ENCODE data around the gene CNGB1.

CNGB1 gene

GRCh38 chr16:57952909-57953308 lies 18.0 kb downstream of the CNGB1 start:
- no peaks in the 10 kb centered on the region for H3K36me3 ChIP-seq (ENCODE audit: insufficient read depth, low read length)
- no peaks in the 10 kb centered on the region for H4K20me1 ChIP-seq (ENCODE audit: insufficient read depth, low read length, poor library complexity, severe bottlenecking)
- H2AFZ ChIP-seq (ENCODE audit: low read length) = no peak overlapping the region
- H3K9me2 ChIP-seq (replicated peaks; ENCODE audit: low read depth, low read length) = no peaks in the 10 kb centered on the region
- H3F3A ChIP-seq (ENCODE audit: low read depth) = no peaks in the 10 kb centered on the region
- H3K4me2 ChIP-seq (ENCODE audit: low read depth, low read length, poor library complexity, severe bottlenecking) = no peak overlapping the region
- TF ChIP-seq CTCF (conservative IDR thresholded peaks at IDR 0.05; ENCODE audit: low read length) (no peak), EZH2phosphoT487 (IDR thresholded peaks at IDR 0.05; ENCODE audit: borderline replicate concordance) (no peak)
- no peaks in the 10 kb centered on the region for H3K27me3 ChIP-seq (ENCODE audit: insufficient read depth, low read length, poor library complexity, severe bottlenecking)
- H3K4me3 ChIP-seq (ENCODE audit: low read length, poor library complexity, severe bottlenecking) = no peak overlapping the region
- H3K4me1 ChIP-seq (ENCODE audit: insufficient read depth, low read length, poor library complexity, severe bottlenecking) = no peaks in the 10 kb centered on the region
- no peak overlapping the region for H3K9ac ChIP-seq (ENCODE audit: low read depth, low read length, poor library complexity, severe bottlenecking)
- no peaks in the 10 kb centered on the region for H3K9me3 ChIP-seq (ENCODE audit: insufficient read depth, low read depth, low read length)
- no peaks in the 10 kb centered on the region for H3K79me2 ChIP-seq (ENCODE audit: insufficient read depth, low read length)

DNA sequence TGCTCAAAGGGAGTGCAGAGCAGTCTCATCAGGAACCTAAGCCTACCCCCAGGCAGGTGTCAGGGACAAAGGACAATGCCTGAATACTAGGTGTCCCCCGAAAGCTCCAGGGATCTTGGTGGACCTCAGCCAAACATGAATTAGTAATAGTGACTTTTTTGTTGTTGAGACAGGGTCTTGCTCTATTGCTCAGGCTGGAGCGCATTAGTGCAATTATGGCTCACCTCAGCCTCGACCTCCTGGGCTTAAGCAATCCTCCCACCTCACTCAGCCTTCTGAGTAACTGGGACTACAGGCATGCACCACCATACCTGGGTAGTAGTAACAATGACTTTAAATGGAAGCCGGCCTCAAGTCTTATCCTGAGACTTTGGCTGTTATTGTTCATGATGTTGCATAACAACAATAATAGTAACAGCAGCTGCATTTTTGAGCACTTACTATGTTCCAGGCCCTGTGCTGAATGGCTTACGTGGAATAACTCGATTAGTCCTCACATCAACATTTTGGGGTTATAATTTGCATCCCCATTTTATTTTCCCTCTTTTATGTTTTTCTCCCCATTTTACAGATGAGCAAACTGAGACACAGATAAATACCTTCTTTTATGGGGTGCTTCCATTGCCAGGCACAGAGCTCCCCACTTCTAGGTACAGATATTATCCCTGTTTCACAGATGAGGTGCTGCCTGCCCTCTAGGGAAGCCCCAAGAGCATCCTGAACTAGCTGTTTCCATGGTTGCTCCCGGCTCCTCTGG lies 19.5 kb downstream of the CNGB1 start:
- H4K20me1 ChIP-seq (ENCODE audit: insufficient read depth, low read length, poor library complexity, severe bottlenecking) = no peaks in the 10 kb centered on the region
- no peak overlapping the region for H3K9ac ChIP-seq (ENCODE audit: low read depth, low read length, poor library complexity, severe bottlenecking)
- no peaks in the 10 kb centered on the region for H3K36me3 ChIP-seq (ENCODE audit: insufficient read depth, low read length)
- H2AFZ ChIP-seq (ENCODE audit: low read length) = no peak overlapping the region
- TF ChIP-seq CTCF (conservative IDR thresholded peaks at IDR 0.05; ENCODE audit: low read length) (no peak), EZH2phosphoT487 (IDR thresholded peaks at IDR 0.05; ENCODE audit: borderline replicate concordance) (no peak)
- H3K27me3 ChIP-seq (ENCODE audit: insufficient read depth, low read length, poor library complexity, severe bottlenecking) = no peaks in the 10 kb centered on the region
- no peaks in the 10 kb centered on the region for H3K4me1 ChIP-seq (ENCODE audit: insufficient read depth, low read length, poor library complexity, severe bottlenecking)
- H3F3A ChIP-seq (ENCODE audit: low read depth) = no peaks in the 10 kb centered on the region
- no peaks in the 10 kb centered on the region for H3K79me2 ChIP-seq (ENCODE audit: insufficient read depth, low read length)
- H3K4me2 ChIP-seq (ENCODE audit: low read depth, low read length, poor library complexity, severe bottlenecking) = no peak overlapping the region
- no peaks in the 10 kb centered on the region for H3K9me3 ChIP-seq (ENCODE audit: insufficient read depth, low read depth, low read length)
- no peak overlapping the region for H3K4me3 ChIP-seq (ENCODE audit: low read length, poor library complexity, severe bottlenecking)
- no peaks in the 10 kb centered on the region for H3K9me2 ChIP-seq (replicated peaks; ENCODE audit: low read depth, low read length)

DNA sequence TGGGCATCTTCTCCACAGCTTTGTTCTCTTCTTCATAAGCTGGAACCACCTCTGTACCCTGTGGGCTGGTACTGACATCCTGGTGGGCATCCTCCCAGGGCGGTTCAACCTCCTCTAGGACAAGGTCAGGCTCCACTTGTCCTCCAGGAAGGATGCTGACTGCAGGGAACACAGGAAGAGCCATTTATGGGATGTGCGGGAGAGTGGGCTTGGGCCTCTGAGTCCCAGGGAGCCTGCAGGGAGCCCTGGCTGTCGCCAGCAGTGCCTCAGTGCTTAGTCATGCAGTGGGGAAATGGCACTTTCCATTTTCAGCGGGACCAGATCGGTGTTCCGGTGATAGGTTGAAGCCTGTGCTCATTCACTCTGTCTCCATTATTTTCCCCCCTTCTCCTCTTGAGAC lies 20.5 kb downstream of the CNGB1 start:
- no peaks in the 10 kb centered on the region for H4K20me1 ChIP-seq (ENCODE audit: insufficient read depth, low read length, poor library complexity, severe bottlenecking)
- H3K27me3 ChIP-seq (ENCODE audit: insufficient read depth, low read length, poor library complexity, severe bottlenecking) = no peaks in the 10 kb centered on the region
- no peaks in the 10 kb centered on the region for H3K79me2 ChIP-seq (ENCODE audit: insufficient read depth, low read length)
- no peak for TF ChIP-seq CTCF (conservative IDR thresholded peaks at IDR 0.05; ENCODE audit: low read length)
- no peak for TF ChIP-seq EZH2phosphoT487 (IDR thresholded peaks at IDR 0.05; ENCODE audit: borderline replicate concordance)
- H3K9ac ChIP-seq (ENCODE audit: low read depth, low read length, poor library complexity, severe bottlenecking) = no peak overlapping the region
- H3K4me2 ChIP-seq (ENCODE audit: low read depth, low read length, poor library complexity, severe bottlenecking) = no peak overlapping the region
- H3K9me2 ChIP-seq (replicated peaks; ENCODE audit: low read depth, low read length) = no peaks in the 10 kb centered on the region
- no peaks in the 10 kb centered on the region for H3F3A ChIP-seq (ENCODE audit: low read depth)
- no peaks in the 10 kb centered on the region for H3K36me3 ChIP-seq (ENCODE audit: insufficient read depth, low read length)
- no peak overlapping the region for H3K4me3 ChIP-seq (ENCODE audit: low read length, poor library complexity, severe bottlenecking)
- no peak overlapping the region for H2AFZ ChIP-seq (ENCODE audit: low read length)
- H3K9me3 ChIP-seq (ENCODE audit: insufficient read depth, low read depth, low read length) = no peaks in the 10 kb centered on the region
- no peaks in the 10 kb centered on the region for H3K4me1 ChIP-seq (ENCODE audit: insufficient read depth, low read length, poor library complexity, severe bottlenecking)

Data from Loucy (cell line).